A549 (cell line): ENCODE data around the gene TRABD2B. TPM values are rescaled to one million over a fixed set of nuclear protein-coding genes. Genes with fewer than 3 reads are reported as not detected.
A peak's percentile ranks its signal among the peaks of the same experiment; 100 is the strongest.

Experiments
- ATAC-seq, 2 experiments: fragments of 200-7000 bp in 1 of 2; fragments of >200 bp in 1 of 2; cut with Nextera tagmentation in 1 of 2; cut with Tn5 transposase in 1 of 2; 3 replicates each; pipeline versions ENCODE4 v1.8.0 to v1.9.1; 2018 to 2020; ENCODE audit warnings: mild to moderate bottlenecking in 1 of 2, moderate library complexity in 1 of 2
- CTCF ChIA-PET: fragments of 300-600 bp; sonication (Branson Sonifier 250); formaldehyde crosslinking; extraction: SDS; loops from one replicate; lab custom pipeline; 2021; ENCODE audit warnings: antibody characterized with exemption, inconsistent platforms; lab: Yijun Ruan, JAX
- POLR2A ChIA-PET: fragments of 350-600 bp; formaldehyde crosslinking; extraction: SDS; loops from one replicate; lab custom pipeline; 2021; ENCODE audit warnings: antibody characterized with exemption, inconsistent platforms; lab: Yijun Ruan, JAX
- DNase-seq, 2 experiments: peaks; one replicate each; pipeline versions ENCODE4 v3.0.0 to v3.0.0-alpha.2; 2011 to 2016; ENCODE audit warnings: low read depth in 1 of 2, low spot score in 1 of 2
- FAIRE-seq: peaks from 2 replicates; lab custom pipeline; 2011; peaks lifted over from hg19 to GRCh38; lab: Jason Lieb, UNC
- H3K27ac ChIP-seq, 2 experiments: fragments of >200 bp; sonication (Bioruptor Twin); formaldehyde crosslinking; 3 replicates each; pipeline ENCODE4 v1.5.1; 2016 to 2017
- H3K4me1 ChIP-seq: fragments of >200 bp; sonication (Bioruptor Twin); formaldehyde crosslinking; 3 replicates; pipeline ENCODE4 v1.6.1; 2016
- H3K4me2 ChIP-seq: fragments of >200 bp; sonication (Bioruptor Twin); formaldehyde crosslinking; 3 replicates; pipeline ENCODE4 v1.6.1; 2016
- H3K4me3 ChIP-seq: fragments of >200 bp; sonication (Bioruptor Twin); formaldehyde crosslinking; 3 replicates; pipeline ENCODE4 v1.5.1; 2016
- H3K9me3 ChIP-seq: fragments of >200 bp; sonication (Bioruptor Twin); formaldehyde crosslinking; 3 replicates; pipeline ENCODE4 v1.6.1; 2016
- CBX8 ChIP-seq: fragments of 200-600 bp; sonication (generic); IDR thresholded peaks from 2 replicates; pipeline ENCODE4 v1.6.1; 2016
- CEBPB ChIP-seq, 2 experiments: fragments of >200 bp in 1 of 2; sonication (Bioruptor Twin) in 1 of 2; formaldehyde crosslinking in 1 of 2; IDR thresholded peaks; 2 replicates each; pipeline ENCODE4 v1.6.1; 2012 to 2016
- CHD4 ChIP-seq: fragments of 200-600 bp; sonication (generic); IDR thresholded peaks from 2 replicates; pipeline ENCODE4 v1.6.1; 2016; ENCODE audit warnings: antibody characterized with exemption, mild to moderate bottlenecking, borderline replicate concordance
- E2F6 ChIP-seq: IDR thresholded peaks from 2 replicates; pipeline ENCODE4 v1.6.1; 2012; ENCODE audit warnings: low read depth, borderline replicate concordance
- FOSL2 ChIP-seq, 2 experiments: fragments of 450-650 bp in 1 of 2; fragments of >200 bp in 1 of 2; sonication (Bioruptor Twin) in 1 of 2; formaldehyde crosslinking; IDR thresholded peaks; 2 replicates each; pipeline versions ENCODE4 v1.5.0 to v1.6.1; 2016 to 2020; ENCODE audit warnings: mild to moderate bottlenecking in 1 of 2, moderate library complexity in 1 of 2
- HES2 ChIP-seq: fragments of >200 bp; sonication (Bioruptor Twin); formaldehyde crosslinking; IDR thresholded peaks from 2 replicates; pipeline ENCODE4 v1.6.1; 2016
- KDM1A ChIP-seq: fragments of 200-600 bp; sonication (generic); IDR thresholded peaks from 2 replicates; pipeline ENCODE4 v1.6.1; 2016; ENCODE audit warnings: low read depth, mild to moderate bottlenecking
- MAFK ChIP-seq: fragments of 450-650 bp; IDR thresholded peaks from 2 replicates; pipeline ENCODE4 v1.6.1; 2014; ENCODE audit not compliant: partially characterized antibody
- MAZ ChIP-seq: fragments of 150-350 bp; IDR thresholded peaks from 2 replicates; pipeline ENCODE4 v1.6.1; 2014; ENCODE audit warnings: antibody characterized with exemption, low read depth, low read length, borderline replicate concordance
- MYC ChIP-seq: IDR thresholded peaks from 2 replicates; pipeline ENCODE4 v1.6.1; 2012; ENCODE audit warnings: mild to moderate bottlenecking, inconsistent platforms, low read length, improper control_type of control experiment, borderline replicate concordance
- NFE2L2 ChIP-seq: fragments of 150-350 bp; conservative IDR thresholded peaks from 2 replicates; pipeline ENCODE4 v1.6.1; 2014; ENCODE audit warnings: low read length
- NR3C1 ChIP-seq: fragments of >200 bp; sonication (Bioruptor Twin); formaldehyde crosslinking; IDR thresholded peaks from 3 replicates; pipeline ENCODE4 v1.6.1; 2017
- PBX3 ChIP-seq: IDR thresholded peaks from 2 replicates; pipeline ENCODE4 v1.6.1; 2012
- PHF8 ChIP-seq: fragments of 200-600 bp; sonication (generic); IDR thresholded peaks from 2 replicates; pipeline ENCODE4 v1.6.1; 2016; ENCODE audit warnings: low read depth, mild to moderate bottlenecking, antibody characterized with exemption, moderate library complexity, borderline replicate concordance
- POLR2A ChIP-seq: IDR thresholded peaks from 2 replicates; pipeline ENCODE4 v1.6.1; 2012; ENCODE audit warnings: mild to moderate bottlenecking, low read length
- RAD21 ChIP-seq, 2 experiments: fragments of >200 bp in 1 of 2; sonication (Bioruptor Twin) in 1 of 2; formaldehyde crosslinking in 1 of 2; IDR thresholded peaks in 1 of 2; conservative IDR thresholded peaks in 1 of 2; 2 replicates in 1 of 2; 3 replicates in 1 of 2; pipeline ENCODE4 v1.6.1; 2012 to 2018; ENCODE audit warnings: inconsistent platforms in 1 of 2
- RARB ChIP-seq: fragments of 250-450 bp; sonication (Bioruptor Pico); IDR thresholded peaks from 2 replicates; pipeline ENCODE4 v1.8.0; 2021; ENCODE audit warnings: mild to moderate bottlenecking, moderate library complexity
- RCOR1 ChIP-seq: fragments of 150-350 bp; IDR thresholded peaks from 2 replicates; pipeline ENCODE4 v1.6.1; 2014; ENCODE audit warnings: antibody characterized with exemption, low read length, low read depth
- REST ChIP-seq: fragments of 200-600 bp; sonication (generic); IDR thresholded peaks from 2 replicates; pipeline ENCODE4 v1.6.1; 2016; ENCODE audit warnings: antibody characterized with exemption, mild to moderate bottlenecking, moderate library complexity
- SREBF2 ChIP-seq: fragments of 450-650 bp; IDR thresholded peaks from 2 replicates; pipeline ENCODE4 v1.6.1; 2014; ENCODE audit warnings: mild to moderate bottlenecking, moderate library complexity
- ZNF302 ChIP-seq: fragments of 250-450 bp; sonication (Bioruptor Pico); IDR thresholded peaks from 2 replicates; pipeline ENCODE4 v1.9.0; 2021; ENCODE audit warnings: inconsistent platforms, mild to moderate bottlenecking, moderate library complexity
- WGBS: methylation state at CpG from one replicate; pipeline ENCODE4 v1.1.6; 2017; ENCODE audit errors: missing lambda C conversion rate; 5-methylcytosine and 5-hydroxymethylcytosine counted together
- polyA plus RNA-seq, 4 experiments: library from polyadenylated mRNA; depleted of rRNA in 3 of 4; stranded (reverse); fragments of >200 nt; fragmentation: RNase III in 1 of 4; extraction: RNeasy Plus Mini Kit Qiagen cat#74134 plus additional on column Dnase treatment in 1 of 4; gene quantifications; 2 replicates in 3 of 4; 3 replicates in 1 of 4; pipeline ENCODE4 v1.2.3, GENCODE V29; 2011 to 2017
- TF ChIP-seq, protein P1 (sequence below): fragments of 250-450 bp; sonication (Bioruptor Pico); IDR thresholded peaks from 2 replicates; pipeline ENCODE4 v1.5.0; 2020; ENCODE audit warnings: low read depth, mild to moderate bottlenecking, moderate library complexity
- TF ChIP-seq, protein P2 (sequence below): IDR thresholded peaks from 2 replicates; pipeline ENCODE4 v1.6.1; 2012
- TF ChIP-seq, protein P3 (sequence below): fragments of 450-650 bp; IDR thresholded peaks from 2 replicates; pipeline ENCODE4 v1.6.1; 2014; ENCODE audit warnings: antibody characterized with exemption
- TF ChIP-seq, protein P4 (sequence below): fragments of 250-450 bp; sonication (Bioruptor Pico); IDR thresholded peaks from 2 replicates; pipeline ENCODE4 v1.5.0; 2021; ENCODE audit warnings: mild to moderate bottlenecking, moderate library complexity, borderline replicate concordance

The TRABD2B gene
- polyA plus RNA-seq, 2 of the 4 experiments (the other 2 are of a cell fraction) = 0.04 to 0.21 TPM

DNA sequence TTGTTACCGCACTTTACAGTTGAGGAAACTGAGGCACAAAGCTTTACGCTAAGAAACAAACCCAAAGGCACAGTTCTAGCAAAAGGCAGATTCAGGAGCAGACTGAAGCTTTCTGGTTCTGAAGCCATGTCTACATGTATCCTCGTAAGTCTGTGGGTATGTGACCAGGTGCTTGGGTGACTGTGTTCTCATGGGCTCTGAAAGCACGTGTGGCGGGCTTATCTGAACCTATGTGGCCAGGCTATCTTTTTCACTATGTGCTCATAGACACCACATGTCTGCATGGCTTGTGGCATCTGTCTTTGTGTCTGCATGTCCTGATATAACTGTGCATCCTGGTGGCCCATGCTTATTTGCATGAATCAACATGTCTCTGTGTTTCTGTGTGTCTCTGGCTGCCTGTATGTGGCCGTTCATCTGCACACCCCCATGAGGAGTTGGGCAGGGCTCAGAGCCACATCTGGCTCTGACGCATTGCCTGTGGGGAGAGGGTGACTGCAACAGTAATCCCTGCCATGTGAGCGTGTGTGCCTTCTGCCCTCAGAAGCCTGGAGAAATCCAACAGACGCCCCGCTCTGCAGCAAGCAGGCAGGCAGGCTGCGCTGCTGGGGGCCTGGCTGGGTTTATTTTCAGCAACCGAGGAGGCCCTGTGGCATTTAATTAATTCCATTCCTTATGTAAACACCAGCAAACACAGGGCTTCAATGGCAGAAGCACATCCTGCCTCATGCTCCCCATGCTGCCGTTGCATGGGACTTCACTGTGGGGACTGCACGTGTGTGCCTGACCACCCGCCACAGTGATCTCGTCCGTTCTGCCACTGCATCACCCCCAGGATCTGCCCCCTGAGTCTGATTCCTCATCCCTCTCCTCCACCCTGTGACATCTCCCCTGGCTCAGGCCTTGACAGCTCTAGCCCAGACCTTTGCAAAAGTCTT lies 115.4 kb downstream of the TRABD2B start:
- no peak overlapping the region for H3K4me2 ChIP-seq
- CTCF ChIA-PET = interaction anchor here (0.6 kb wide), 1 partner anchor 126 kb away, joined by 3 read pairs; no protein-coding TSS in a partner anchor
- no peak overlapping the region for H3K27ac ChIP-seq
- DNase-seq (no peak), FAIRE-seq (no peak), ATAC-seq (no peak)
- TF ChIP-seq RAD21 (conservative IDR thresholded peaks at IDR 0.05 in 1 of 2, IDR thresholded peaks at IDR 0.05 in 1 of 2) = no peak
- TF ChIP-seq, protein P1, sequence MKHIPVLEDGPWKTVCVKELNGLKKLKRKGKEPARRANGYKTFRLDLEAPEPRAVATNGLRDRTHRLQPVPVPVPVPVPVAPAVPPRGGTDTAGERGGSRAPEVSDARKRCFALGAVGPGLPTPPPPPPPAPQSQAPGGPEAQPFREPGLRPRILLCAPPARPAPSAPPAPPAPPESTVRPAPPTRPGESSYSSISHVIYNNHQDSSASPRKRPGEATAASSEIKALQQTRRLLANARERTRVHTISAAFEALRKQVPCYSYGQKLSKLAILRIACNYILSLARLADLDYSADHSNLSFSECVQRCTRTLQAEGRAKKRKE (CRISPR knock-in tag) = no peak
- TF ChIP-seq CHD4 = no peak
- TF ChIP-seq, protein P2, sequence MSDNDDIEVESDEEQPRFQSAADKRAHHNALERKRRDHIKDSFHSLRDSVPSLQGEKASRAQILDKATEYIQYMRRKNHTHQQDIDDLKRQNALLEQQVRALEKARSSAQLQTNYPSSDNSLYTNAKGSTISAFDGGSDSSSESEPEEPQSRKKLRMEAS = no peak
- TF ChIP-seq RCOR1 = no peak
- no peak for TF ChIP-seq MAFK
- no peak for TF ChIP-seq MYC
- no peak for TF ChIP-seq SREBF2
- TF ChIP-seq MAZ = no peak
- TF ChIP-seq ZNF302 (CRISPR knock-in tag) = no peak
- no peak for TF ChIP-seq NFE2L2
- TF ChIP-seq, protein P3, sequence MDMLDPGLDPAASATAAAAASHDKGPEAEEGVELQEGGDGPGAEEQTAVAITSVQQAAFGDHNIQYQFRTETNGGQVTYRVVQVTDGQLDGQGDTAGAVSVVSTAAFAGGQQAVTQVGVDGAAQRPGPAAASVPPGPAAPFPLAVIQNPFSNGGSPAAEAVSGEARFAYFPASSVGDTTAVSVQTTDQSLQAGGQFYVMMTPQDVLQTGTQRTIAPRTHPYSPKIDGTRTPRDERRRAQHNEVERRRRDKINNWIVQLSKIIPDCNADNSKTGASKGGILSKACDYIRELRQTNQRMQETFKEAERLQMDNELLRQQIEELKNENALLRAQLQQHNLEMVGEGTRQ = no peak
- TF ChIP-seq RARB (CRISPR knock-in tag) = no peak
- TF ChIP-seq E2F6 = no peak
- no peak for TF ChIP-seq POLR2A
- TF ChIP-seq FOSL2 (IDR thresholded peaks at IDR 0.05) = no peak
- TF ChIP-seq FOSL2 (CRISPR knock-in tag; IDR thresholded peaks at IDR 0.05) = no peak
- TF ChIP-seq CEBPB (IDR thresholded peaks at IDR 0.05) = no peak
- no peak for TF ChIP-seq CBX8
- TF ChIP-seq KDM1A = no peak
- TF ChIP-seq PHF8 = no peak
- POLR2A ChIA-PET = no interaction called here
- WGBS = 77% methylated on average over 16 of the region's 17 CpGs
- H3K4me1 ChIP-seq = no peaks in the 10 kb centered on the region
- no peaks in the 10 kb centered on the region for H3K9me3 ChIP-seq
- no peak overlapping the region for H3K4me3 ChIP-seq

DNA sequence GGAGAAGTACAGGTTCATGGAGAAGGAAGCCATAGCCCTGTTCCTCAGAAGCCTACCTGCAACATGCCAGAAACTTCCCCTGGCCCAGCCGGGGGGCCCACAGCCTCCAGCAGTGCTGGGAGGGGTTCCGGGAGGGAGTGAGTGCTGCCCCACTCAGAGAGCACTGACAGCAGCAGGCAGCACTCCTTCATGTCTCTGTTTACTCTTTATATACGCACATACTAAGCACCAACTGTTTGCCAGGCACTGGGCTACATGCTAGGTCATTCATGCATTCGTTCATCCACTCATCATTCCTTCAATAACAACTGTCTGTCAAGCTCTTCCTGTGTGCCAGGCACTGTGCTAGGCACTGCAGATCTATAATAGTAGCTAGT lies 120.6 kb downstream of the TRABD2B start:
- peak overlapping the region; percentile 18; the same call in 1 of the 3 replicates for H3K4me2 ChIP-seq
- DNase-seq (no peak), FAIRE-seq (no peak)
- no peak overlapping the region for H3K4me3 ChIP-seq
- TF ChIP-seq REST (no peak), CBX8 (no peak), NR3C1 (no peak), HES2 (no peak), RAD21 (conservative IDR thresholded peaks at IDR 0.05 in 1 of 2, IDR thresholded peaks at IDR 0.05 in 1 of 2) (no peak), RCOR1 (no peak), SREBF2 (no peak), PBX3 (no peak), FOSL2 (IDR thresholded peaks at IDR 0.05) (no peak), FOSL2 (CRISPR knock-in tag; IDR thresholded peaks at IDR 0.05) (no peak)
- TF ChIP-seq, protein P4, sequence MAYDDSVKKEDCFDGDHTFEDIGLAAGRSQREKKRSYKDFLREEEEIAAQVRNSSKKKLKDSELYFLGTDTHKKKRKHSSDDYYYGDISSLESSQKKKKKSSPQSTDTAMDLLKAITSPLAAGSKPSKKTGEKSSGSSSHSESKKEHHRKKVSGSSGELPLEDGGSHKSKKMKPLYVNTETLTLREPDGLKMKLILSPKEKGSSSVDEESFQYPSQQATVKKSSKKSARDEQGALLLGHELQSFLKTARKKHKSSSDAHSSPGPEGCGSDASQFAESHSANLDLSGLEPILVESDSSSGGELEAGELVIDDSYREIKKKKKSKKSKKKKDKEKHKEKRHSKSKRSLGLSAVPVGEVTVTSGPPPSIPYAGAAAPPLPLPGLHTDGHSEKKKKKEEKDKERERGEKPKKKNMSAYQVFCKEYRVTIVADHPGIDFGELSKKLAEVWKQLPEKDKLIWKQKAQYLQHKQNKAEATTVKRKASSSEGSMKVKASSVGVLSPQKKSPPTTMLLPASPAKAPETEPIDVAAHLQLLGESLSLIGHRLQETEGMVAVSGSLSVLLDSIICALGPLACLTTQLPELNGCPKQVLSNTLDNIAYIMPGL (CRISPR knock-in tag) = no peak
- TF ChIP-seq, all 56 proteins: peak for 0
- ChIA-PET CTCF (interaction anchor here (1.1 kb wide), 1 partner anchor 9 kb away, joined by 3 read pairs; no protein-coding TSS in a partner anchor), POLR2A (no interaction called here)
- Histone ChIP-seq H3K4me1 (peaks cover 24% of the 10 kb centered on the region; the same call in 2 of the 3 replicates), H3K27ac (peak overlapping the region; percentile 22 to 49; a peak in 2 of 6 replicates), H3K9me3 (no peaks in the 10 kb centered on the region)
- WGBS = 74% methylated on average over 4 of the region's 4 CpGs
- ATAC-seq = no peak
